Measurements from ENCODE around the gene ARHGDIG.

Gene ARHGDIG

DNA sequence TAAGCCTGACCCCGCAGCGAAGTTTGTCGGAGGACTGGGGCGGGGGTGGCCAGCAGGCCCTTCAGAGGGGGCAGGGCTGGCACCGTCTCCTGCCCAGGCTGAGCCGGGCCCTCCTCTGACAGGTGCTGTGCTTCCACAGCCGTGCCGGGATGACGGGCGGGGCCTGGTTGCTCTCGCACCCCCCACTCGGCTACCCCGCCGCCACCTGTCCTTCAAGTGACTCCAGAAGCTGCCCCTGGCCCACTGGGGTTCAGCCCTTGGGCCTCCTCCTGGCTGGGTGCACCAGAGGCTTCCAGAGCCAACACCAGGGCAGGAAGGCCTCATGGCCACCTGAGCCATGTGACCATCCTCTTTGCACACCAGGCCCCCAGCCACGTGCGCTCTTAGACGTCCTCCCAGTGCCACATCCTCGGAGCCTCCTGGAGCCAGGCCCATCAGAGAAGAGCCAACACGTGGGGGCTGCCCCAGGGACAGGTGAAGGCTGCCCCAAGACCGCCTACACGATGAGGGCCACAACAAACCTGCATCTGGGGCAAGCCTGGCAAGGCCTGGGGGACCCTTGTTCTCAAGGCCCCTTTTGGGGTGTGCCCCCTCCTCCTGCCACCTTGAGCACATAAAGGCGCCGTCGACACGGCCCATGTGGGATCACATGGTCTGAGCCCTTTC, 9.8 kb downstream of the ARHGDIG start:
- TF ChIP-seq, protein P1, sequence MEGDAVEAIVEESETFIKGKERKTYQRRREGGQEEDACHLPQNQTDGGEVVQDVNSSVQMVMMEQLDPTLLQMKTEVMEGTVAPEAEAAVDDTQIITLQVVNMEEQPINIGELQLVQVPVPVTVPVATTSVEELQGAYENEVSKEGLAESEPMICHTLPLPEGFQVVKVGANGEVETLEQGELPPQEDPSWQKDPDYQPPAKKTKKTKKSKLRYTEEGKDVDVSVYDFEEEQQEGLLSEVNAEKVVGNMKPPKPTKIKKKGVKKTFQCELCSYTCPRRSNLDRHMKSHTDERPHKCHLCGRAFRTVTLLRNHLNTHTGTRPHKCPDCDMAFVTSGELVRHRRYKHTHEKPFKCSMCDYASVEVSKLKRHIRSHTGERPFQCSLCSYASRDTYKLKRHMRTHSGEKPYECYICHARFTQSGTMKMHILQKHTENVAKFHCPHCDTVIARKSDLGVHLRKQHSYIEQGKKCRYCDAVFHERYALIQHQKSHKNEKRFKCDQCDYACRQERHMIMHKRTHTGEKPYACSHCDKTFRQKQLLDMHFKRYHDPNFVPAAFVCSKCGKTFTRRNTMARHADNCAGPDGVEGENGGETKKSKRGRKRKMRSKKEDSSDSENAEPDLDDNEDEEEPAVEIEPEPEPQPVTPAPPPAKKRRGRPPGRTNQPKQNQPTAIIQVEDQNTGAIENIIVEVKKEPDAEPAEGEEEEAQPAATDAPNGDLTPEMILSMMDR (conservative IDR thresholded peaks at IDR 0.05): no peak
- no peak overlapping the region for H3K27ac ChIP-seq

DNA sequence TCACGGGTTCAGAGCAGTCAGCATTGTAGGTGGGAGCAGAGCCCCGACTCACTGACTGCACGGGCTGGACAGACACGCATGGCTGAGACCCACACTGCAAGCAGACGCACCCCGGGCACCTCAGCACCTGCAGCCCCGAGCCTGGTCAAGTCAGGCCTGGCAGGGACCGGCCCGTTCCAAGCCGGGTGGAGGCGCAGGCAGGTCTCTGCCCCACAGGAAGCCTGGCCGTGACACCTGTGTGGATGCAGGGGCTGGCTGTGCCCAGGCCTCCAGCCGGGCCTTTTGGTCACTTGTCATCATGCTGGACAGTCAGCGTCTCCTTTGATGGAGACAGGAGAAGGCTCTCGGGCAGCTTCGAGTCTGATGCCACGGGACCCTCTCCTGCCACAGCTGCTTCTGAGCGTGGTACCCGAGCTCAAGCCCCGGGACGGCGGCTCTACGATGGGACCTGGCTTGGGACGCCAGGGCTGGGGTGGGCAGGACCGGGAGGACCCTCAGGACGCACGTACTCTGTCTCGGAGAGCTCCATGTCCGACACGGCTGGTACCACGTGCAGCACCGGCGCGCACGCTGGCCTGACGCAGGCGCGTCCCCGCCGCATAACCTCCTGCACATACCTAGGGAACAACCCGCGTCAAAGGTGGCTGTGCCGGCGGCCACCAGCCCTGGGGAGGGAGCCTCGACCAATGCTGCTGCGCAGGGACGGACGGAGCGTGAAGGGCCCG, 10.5 kb downstream of the ARHGDIG start:
- TF ChIP-seq ZFX (IDR thresholded peaks at IDR 0.05): no peak
- TF ChIP-seq, protein P1 (conservative IDR thresholded peaks at IDR 0.05): no peak
- H3K27ac ChIP-seq: no peak overlapping the region

DNA sequence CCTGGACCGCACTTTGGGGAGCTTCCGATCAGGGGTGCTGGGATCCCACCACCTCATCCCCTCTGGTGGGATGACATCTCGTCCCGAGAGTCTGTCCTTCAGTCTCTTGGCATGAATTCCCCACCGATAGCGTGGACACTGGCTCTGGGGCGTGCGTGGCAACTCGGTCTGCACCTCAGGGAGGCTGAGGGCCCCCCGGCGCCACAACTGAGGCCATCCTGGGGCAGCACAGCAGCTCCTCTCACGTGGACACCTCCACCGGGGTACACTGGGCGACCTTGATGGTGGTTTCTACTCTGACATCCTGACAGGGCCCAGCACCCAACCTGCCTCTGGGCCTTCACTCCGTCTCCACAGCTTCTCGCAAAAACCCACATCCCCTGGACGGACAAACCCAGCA, 11.1 kb downstream of the ARHGDIG start:
- no peak for TF ChIP-seq ZFX (IDR thresholded peaks at IDR 0.05)
- TF ChIP-seq, protein P1 (conservative IDR thresholded peaks at IDR 0.05): no peak
- H3K27ac ChIP-seq: no peak overlapping the region

DNA sequence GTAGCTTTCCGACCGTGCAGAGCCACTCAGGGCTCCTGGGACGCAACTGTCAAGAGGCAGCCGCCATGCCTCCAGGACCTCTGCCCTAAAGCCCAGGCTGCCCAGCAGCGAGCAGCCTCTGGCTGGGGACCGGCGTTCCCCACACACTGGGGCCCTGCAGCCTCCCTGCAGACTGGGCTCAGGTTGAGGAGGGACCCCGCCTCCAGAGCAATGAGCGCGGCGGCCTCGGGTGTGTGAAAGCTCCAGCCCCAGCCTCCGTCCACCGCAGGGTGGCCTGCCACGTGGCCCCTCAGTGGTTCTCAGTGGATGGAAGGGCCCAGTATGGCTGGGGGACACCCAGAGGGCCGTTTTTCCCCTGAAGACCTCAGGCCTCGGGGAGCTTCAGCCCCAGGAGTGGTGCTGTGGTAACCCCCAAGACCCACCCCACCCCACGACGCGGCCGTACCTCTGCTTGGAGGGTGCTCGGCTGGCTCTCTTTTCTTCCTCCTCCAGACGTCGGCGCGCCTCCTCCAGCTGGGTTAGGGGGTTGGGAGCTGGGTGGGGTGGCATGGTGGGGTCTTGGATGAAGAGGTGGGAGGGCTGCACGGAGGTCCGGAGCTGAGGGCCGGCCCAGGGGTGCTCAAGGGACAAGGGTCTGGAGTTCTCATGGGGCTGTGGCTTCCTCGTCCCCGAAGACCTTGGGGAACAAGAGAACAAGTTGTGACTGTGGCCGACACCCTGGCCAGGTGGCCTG, 12.8 kb downstream of the ARHGDIG start:
- H3K27ac ChIP-seq: no peak overlapping the region
- TF ChIP-seq, protein P1 (conservative IDR thresholded peaks at IDR 0.05): no peak
- TF ChIP-seq ZFX (IDR thresholded peaks at IDR 0.05): no peak

DNA sequence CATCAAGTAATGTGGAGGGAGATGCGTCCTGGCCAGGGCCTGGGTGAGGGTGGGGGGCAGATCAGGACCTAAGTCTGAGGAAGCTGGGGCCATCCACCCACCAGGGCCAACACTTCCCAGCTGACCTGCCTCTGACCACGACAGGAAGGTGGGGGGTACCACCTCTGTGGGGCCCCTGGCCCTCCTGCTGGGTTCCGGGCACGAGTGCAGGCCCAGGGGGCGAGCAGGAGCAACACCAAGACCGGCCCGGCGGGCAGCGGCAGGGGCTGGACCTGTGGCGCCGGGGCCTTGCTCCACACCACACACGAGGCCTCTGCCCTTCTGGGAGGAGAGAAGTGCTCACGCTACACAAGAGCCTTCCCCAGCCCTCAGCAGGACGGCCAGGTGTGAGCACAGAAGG, 15.9 kb downstream of the ARHGDIG start:
- no peak overlapping the region for H3K27ac ChIP-seq
- TF ChIP-seq ZFX (IDR thresholded peaks at IDR 0.05): no peak
- TF ChIP-seq, protein P1 (conservative IDR thresholded peaks at IDR 0.05): no peak

DNA sequence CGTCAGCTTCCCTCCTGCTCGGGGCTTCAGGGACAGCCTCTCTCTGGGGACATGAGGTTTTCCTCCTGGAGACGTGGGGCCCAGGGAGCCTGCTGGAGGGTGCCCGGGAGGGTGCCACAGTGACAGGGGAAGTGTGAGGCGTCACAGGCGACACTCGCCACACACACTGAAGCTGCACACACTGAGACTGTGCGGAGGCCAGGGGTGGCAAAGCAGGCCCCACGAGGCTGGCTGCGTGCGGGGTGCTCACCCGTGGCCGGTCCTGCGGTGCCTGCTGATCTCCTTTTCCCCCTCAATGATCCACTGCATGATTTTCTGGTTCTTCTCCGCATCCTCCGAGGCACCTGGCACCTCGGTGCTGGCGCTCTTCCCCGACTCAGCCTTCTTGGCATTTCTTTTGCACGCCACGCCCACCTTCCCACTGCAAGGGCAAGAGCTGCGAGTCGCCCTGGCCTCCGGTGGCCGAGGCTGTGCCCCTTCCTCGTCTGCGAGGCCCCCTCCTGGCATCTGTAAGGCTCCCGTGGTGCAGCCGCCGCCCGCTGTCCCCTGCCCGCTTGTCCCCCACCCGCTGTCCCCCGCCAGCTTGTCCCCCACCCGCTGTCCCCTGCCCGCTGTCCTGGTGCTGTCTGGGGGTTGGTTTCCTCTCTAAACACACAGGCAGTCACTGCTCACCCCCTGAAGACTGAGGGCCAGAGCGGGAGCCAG, 16.6 kb downstream of the ARHGDIG start:
- no peak overlapping the region for H3K27ac ChIP-seq
- TF ChIP-seq, protein P1 (conservative IDR thresholded peaks at IDR 0.05): no peak
- no peak for TF ChIP-seq ZFX (IDR thresholded peaks at IDR 0.05)
